Lower leg skin (tissue), 3 donors: ENCODE results near the gene PODNL1.

Experiments used
- CTCF ChIP-seq, 3 donors: fragments of 450-650 bp; IDR thresholded peaks; one replicate each; pipeline ENCODE4 v1.5.1; 2016; ENCODE audit warnings: antibody characterized with exemption in 3 of 3, mild to moderate bottlenecking in 3 of 3, moderate library complexity in 2 of 3
- POLR2A ChIP-seq, 2 donors: fragments of 450-650 bp; IDR thresholded peaks; one replicate each; pipeline ENCODE4 v1.6.1; 2016 to 2017; ENCODE audit warnings: antibody characterized with exemption in 2 of 2, mild to moderate bottlenecking in 1 of 2, moderate library complexity in 1 of 2

- TF ChIP-seq POLR2A (IDR thresholded peaks at IDR 0.05) (no peak), CTCF (IDR thresholded peaks at IDR 0.05) (no peak)
These were observed 38.2 kb upstream of the PODNL1 start for GRCh38 chr19:13976446-13976845.
